ENCODE measurements around the gene HFE.
"Not testable (repeated sequence)": the region's sequence is repeated elsewhere in the genome, so short reads cannot be mapped to it uniquely, and the experiment has no call there.

GRCh38 chr6:26052762-26053250, 34.4 kb upstream of the HFE start:
- not testable (repeated sequence) for TF ChIP-seq EP300, POLR2A (IDR thresholded peaks at IDR 0.05)
- TF ChIP-seq, protein P1, sequence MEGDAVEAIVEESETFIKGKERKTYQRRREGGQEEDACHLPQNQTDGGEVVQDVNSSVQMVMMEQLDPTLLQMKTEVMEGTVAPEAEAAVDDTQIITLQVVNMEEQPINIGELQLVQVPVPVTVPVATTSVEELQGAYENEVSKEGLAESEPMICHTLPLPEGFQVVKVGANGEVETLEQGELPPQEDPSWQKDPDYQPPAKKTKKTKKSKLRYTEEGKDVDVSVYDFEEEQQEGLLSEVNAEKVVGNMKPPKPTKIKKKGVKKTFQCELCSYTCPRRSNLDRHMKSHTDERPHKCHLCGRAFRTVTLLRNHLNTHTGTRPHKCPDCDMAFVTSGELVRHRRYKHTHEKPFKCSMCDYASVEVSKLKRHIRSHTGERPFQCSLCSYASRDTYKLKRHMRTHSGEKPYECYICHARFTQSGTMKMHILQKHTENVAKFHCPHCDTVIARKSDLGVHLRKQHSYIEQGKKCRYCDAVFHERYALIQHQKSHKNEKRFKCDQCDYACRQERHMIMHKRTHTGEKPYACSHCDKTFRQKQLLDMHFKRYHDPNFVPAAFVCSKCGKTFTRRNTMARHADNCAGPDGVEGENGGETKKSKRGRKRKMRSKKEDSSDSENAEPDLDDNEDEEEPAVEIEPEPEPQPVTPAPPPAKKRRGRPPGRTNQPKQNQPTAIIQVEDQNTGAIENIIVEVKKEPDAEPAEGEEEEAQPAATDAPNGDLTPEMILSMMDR (IDR thresholded peaks at IDR 0.05) = not testable (repeated sequence)
